ENCODE results near the gene RAB29.
A peak's percentile ranks its signal among the peaks of the same experiment; 100 is the strongest.
"Not testable (repeated sequence)": the region's sequence is repeated elsewhere in the genome, so short reads cannot be mapped to it uniquely, and the experiment has no call there.

The RAB29 gene

GRCh38 chr1:205775015-205775716 is at the start of gene RAB29:
RAB29 (minus strand) TSS chr1:205775482; CDS start chr1:205774956, 526 bp downstream.
- peak; percentile 79 for DNase-seq (ENCODE audit: low read depth)

- DNase-seq (ENCODE audit: low read depth), result no peak
These were observed 48.9 kb upstream of the RAB29 start for GRCh38 chr1:205824180-205824579.

GRCh38 chr1:205823260-205823659 is 48.0 kb upstream of the RAB29 start:
- not testable (repeated sequence) for DNase-seq (ENCODE audit: low read depth)

GRCh38 chr1:205822397-205822796 is 47.1 kb upstream of the RAB29 start:
- DNase-seq (ENCODE audit: low read depth), result no peak

- no peak for DNase-seq (ENCODE audit: low read depth)
These were observed 42.7 kb upstream of the RAB29 start for GRCh38 chr1:205817988-205818387.

GRCh38 chr1:205817364-205817763 is 42.1 kb upstream of the RAB29 start:
- DNase-seq (ENCODE audit: low read depth), result no peak

GRCh38 chr1:205813755-205814058 is 38.4 kb upstream of the RAB29 start:
- DNase-seq (ENCODE audit: low read depth), result no peak

GRCh38 chr1:205812878-205813754 is 37.8 kb upstream of the RAB29 start, which contains the start of gene SLC41A1:
SLC41A1 (minus strand) TSS chr1:205813198; CDS start chr1:205810441, 2,757 bp downstream.
- DNase-seq (ENCODE audit: low read depth), result peak; percentile 87

GRCh38 chr1:205812271-205812877 is 37.1 kb upstream of the RAB29 start:
- DNase-seq (ENCODE audit: low read depth), result no peak

- no peak for DNase-seq (ENCODE audit: low read depth)
These were observed 36.4 kb upstream of the RAB29 start for GRCh38 chr1:205811660-205812059.

GRCh38 chr1:205810448-205811157 is 35.3 kb upstream of the RAB29 start:
- DNase-seq (ENCODE audit: low read depth), result no peak

GRCh38 chr1:205809942-205810345 is 34.7 kb upstream of the RAB29 start:
- no peak for DNase-seq (ENCODE audit: low read depth)

- DNase-seq (ENCODE audit: low read depth), result no peak
These were observed 34.2 kb upstream of the RAB29 start for GRCh38 chr1:205809469-205809868.

- peak; percentile 28 for DNase-seq (ENCODE audit: low read depth)
These were observed 29.9 kb upstream of the RAB29 start for GRCh38 chr1:205805082-205805711.

GRCh38 chr1:205804605-205805004 is 29.3 kb upstream of the RAB29 start:
- DNase-seq (ENCODE audit: low read depth), result no peak

GRCh38 chr1:205803986-205804385 is 28.7 kb upstream of the RAB29 start:
- DNase-seq (ENCODE audit: low read depth), result no peak

- DNase-seq (ENCODE audit: low read depth), result no peak
These were observed 26.8 kb upstream of the RAB29 start for GRCh38 chr1:205802060-205802459.

GRCh38 chr1:205800981-205801703 is 25.9 kb upstream of the RAB29 start:
- DNase-seq (ENCODE audit: low read depth), result no peak

GRCh38 chr1:205800427-205800826 is 25.1 kb upstream of the RAB29 start:
- no peak for DNase-seq (ENCODE audit: low read depth)

GRCh38 chr1:205798577-205798976 is 23.3 kb upstream of the RAB29 start:
- no peak for DNase-seq (ENCODE audit: low read depth)

GRCh38 chr1:205797168-205797567 is 21.9 kb upstream of the RAB29 start:
- DNase-seq (ENCODE audit: low read depth), result no peak

All from activated T-cell treated with anti-CD3 and anti-CD28 coated beads for 24 hours (primary cell).